Thyroid gland (tissue), 4 donors: ENCODE data around the gene LY6G5B. TPM values are rescaled to one million over a fixed set of nuclear protein-coding genes. Genes with fewer than 3 reads are reported as not detected.
A peak's percentile ranks its signal among the peaks of the same experiment; 100 is the strongest.

Experiments used
- DNase-seq, 2 donors: peaks; one replicate each; pipeline ENCODE4 v3.0.0-alpha.2; 2019
- H3K27ac ChIP-seq, 3 donors: fragments of 200-600 bp; sonication (generic); 1 replicate in 2 of 3; 2 replicates in 1 of 3; pipeline ENCODE4 v1.5.1; 2016 to 2019; ENCODE audit warnings: mild to moderate bottlenecking in 1 of 3, moderate library complexity in 1 of 3
- H3K27me3 ChIP-seq: fragments of 200-600 bp; sonication (generic); one replicate; pipeline ENCODE4 v1.5.1; 2019
- H3K36me3 ChIP-seq, 2 donors: fragments of 200-600 bp; sonication (generic); one replicate each; pipeline ENCODE4 v1.5.1; 2016 to 2019
- H3K4me1 ChIP-seq, 2 donors: fragments of 200-600 bp; sonication (generic); one replicate each; pipeline ENCODE4 v1.5.1; 2017 to 2019
- H3K4me3 ChIP-seq, 3 donors: fragments of 200-600 bp; sonication (generic); replicated peaks in 1 of 3; 1 replicate in 2 of 3; 2 replicates in 1 of 3; pipeline ENCODE4 v1.5.1; 2016; ENCODE audit warnings: mild to moderate bottlenecking in 1 of 3
- H3K9me3 ChIP-seq: fragments of 200-600 bp; sonication (generic); one replicate; pipeline ENCODE4 v1.5.1; 2017
- POLR2A ChIP-seq, 2 donors: fragments of 450-650 bp; IDR thresholded peaks; one replicate each; pipeline ENCODE4 v1.6.1; 2017; ENCODE audit warnings: antibody characterized with exemption in 2 of 2, mild to moderate bottlenecking in 2 of 2, moderate library complexity in 1 of 2
- WGBS, 2 donors: methylation state at CpG; one replicate each; pipeline ENCODE4 v1.1.5; 2017; 5-methylcytosine and 5-hydroxymethylcytosine counted together
- intact Hi-C: fragments of 100-400 bp; cut with DNase I; formaldehyde crosslinking; loops from one replicate; pipeline ENCODE4 v1.15.1; 2023
- total RNA-seq, 4 donors: library from RNA; depleted of rRNA; stranded (reverse); fragments of >200 nt; gene quantifications; one replicate each; pipeline ENCODE4 v1.2.3, GENCODE V29; 2016
- TF ChIP-seq, protein P1 (sequence below), 6 experiments: fragments of 200-600 bp in 3 of 6; fragments of 450-650 bp in 3 of 6; sonication (generic) in 3 of 6; IDR thresholded peaks; one replicate each; pipeline ENCODE4 v1.5.1; 2016 to 2019; ENCODE audit warnings: antibody characterized with exemption in 6 of 6, mild to moderate bottlenecking in 2 of 6, inconsistent platforms in 1 of 6, moderate library complexity in 1 of 6

LY6G5B gene
- total RNA-seq, 4 donors from 2014 or later = 4.4 to 11.8 (median 9.4) TPM

DNA sequence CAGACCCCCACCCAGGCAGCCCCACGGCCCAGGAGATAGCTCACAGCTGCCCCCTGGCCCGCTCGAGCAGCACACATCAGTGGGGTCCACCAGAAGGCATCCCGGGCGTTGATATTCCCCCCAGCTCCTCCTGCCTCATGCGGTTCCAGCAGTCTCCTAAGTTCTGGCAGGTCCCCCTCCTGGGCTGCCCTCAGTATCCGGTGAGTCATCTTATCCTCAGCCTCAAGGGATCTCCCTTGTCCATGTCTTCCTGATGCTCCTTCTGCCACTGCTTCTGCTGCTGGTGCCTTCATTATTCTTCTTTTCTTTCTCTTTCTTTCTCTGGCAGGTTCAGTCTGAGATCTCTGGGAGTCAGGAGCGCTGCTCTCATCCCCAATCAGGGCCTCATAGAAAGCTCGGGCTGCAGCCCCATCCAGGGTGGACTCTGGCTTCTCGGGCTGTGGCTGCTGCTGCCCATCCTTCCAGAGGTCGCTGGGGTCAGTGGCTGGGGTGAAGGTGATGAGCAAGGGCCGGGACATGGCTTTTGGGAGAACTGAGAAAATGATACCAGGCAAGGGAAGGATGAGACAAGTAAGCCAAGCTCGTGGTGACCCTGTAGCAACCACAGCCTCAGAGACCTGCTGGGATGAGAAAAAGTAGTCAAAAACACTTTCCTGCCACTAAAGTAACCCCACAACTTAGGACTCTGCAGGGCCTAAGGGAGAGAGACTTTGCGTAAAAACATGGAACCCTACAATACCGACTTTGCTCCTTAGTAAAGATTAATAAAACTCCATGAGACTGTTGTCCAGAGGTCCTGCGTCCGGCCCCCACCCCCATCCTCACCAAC lies 5.6 kb upstream of the LY6G5B start:
- Histone ChIP-seq H3K27ac (peak overlapping the region; percentile 66 to 92 (median 91)), H3K4me3 (peak overlapping the region; percentile 31 to 86 (median 52)), H3K36me3 (peaks cover 22 to 29% of the 10 kb centered on the region in 2 donors), H3K4me1 (peaks cover 35 to 37% of the 10 kb centered on the region in 2 donors), H3K9me3 (no peaks in the 10 kb centered on the region), H3K27me3 (no peaks in the 10 kb centered on the region)
- intact Hi-C loops = no loop called here
- DNase-seq = peak; percentile 8 to 18
- no peak for TF ChIP-seq POLR2A (IDR thresholded peaks at IDR 0.05)
- WGBS, 2 donors = 22 to 27% methylated on average over 17 of the region's 17 CpGs

DNA sequence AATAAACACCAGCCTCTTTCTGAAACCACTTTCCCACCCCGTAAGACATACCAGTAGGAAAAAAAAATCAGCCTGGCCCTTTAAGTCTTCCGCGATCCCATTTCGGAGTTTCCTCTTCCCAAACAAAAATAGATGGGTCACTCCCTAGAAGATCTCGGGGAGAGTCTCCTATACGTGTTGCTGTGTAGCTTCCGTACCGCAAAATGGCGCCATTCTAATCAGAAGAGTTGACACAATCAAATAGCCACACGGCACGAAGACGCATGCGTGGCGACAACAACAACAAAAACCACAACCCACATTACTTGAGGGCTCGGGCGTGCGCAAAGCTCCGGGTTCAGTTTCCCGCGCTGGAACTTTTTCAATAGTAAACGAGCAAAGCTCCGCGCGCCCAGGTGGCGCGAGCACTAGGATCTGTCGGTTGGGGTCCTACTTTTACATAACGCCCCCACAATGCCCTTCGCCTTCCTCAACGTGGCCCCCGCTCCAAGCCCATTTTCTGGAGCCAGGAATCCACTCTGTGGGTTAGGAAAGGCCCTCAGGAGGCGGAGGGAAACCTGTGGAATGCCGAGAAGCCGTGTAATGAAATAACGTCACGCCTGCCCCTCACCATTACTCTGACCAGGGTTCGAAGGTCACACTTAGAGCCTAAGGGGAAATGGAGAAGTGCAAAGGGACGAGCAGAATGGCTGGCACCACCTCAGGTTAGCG lies 4.8 kb upstream of the LY6G5B start, which contains the start of gene GPANK1:
Gene GPANK1, minus strand, starts transcription at position 208 of the 711 bp plus-strand sequence. CDS start 519 bp downstream, outside the sequence.
- 0 to 1% methylated on average over 35 to 39 of the region's 39 CpGs for WGBS, 2 donors
- Histone ChIP-seq H3K4me1 (peaks cover 30 to 31% of the 10 kb centered on the region in 2 donors), H3K9me3 (no peaks in the 10 kb centered on the region), H3K36me3 (peaks cover 28 to 37% of the 10 kb centered on the region in 2 donors), H3K4me3 (peak within 1 kb of the TSS; percentile 86 to 99 (median 94)), H3K27ac (peak within 1 kb of the TSS; percentile 66 to 92 (median 91)), H3K27me3 (no peaks in the 10 kb centered on the region)
- peak; percentile 93 for DNase-seq
- TF ChIP-seq, protein P1, sequence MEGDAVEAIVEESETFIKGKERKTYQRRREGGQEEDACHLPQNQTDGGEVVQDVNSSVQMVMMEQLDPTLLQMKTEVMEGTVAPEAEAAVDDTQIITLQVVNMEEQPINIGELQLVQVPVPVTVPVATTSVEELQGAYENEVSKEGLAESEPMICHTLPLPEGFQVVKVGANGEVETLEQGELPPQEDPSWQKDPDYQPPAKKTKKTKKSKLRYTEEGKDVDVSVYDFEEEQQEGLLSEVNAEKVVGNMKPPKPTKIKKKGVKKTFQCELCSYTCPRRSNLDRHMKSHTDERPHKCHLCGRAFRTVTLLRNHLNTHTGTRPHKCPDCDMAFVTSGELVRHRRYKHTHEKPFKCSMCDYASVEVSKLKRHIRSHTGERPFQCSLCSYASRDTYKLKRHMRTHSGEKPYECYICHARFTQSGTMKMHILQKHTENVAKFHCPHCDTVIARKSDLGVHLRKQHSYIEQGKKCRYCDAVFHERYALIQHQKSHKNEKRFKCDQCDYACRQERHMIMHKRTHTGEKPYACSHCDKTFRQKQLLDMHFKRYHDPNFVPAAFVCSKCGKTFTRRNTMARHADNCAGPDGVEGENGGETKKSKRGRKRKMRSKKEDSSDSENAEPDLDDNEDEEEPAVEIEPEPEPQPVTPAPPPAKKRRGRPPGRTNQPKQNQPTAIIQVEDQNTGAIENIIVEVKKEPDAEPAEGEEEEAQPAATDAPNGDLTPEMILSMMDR (IDR thresholded peaks at IDR 0.05) = no peak
- peak in 1 of 2 donors; percentile 68 for TF ChIP-seq POLR2A (IDR thresholded peaks at IDR 0.05)
- intact Hi-C loops = no loop called here

DNA sequence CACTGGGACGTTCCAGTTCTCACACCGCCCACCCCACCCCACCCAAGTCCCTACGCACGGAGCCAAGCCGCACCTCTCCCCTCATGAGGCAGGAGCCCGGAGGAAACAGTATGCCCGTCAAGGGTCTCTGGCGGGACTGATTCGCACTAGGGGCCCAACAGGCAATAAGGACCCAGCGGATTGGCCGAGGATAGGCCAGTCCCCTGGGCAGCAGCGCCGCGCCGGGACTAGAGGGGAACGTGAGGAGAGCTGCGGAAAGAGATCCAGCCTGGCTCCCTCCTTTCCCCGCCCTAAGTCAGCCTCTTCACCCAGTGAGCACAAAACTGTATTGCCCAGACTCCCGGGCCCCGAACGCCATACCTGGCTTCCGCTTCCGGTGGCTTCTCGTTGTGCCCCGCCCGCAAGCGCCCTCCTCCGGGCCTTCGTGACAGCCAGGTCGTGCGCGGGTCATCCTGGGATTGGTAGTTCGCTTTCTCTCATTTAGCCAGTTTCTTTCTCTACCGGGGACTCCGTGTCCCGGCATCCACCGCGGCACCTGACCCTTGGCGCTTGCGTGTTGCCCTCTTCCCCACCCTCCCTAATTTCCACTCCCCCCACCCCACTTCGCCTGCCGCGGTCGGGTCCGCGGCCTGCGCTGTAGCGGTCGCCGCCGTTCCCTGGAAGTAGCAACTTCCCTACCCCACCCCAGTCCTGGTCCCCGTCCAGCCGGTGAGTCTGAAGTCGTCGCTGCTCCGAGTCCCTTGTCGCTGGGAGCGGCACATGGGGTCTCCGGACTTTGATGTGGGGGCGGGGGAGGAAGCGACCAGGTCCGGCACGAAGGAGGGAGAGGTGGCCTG lies 4.1 kb upstream of the LY6G5B start, which contains the start of gene CSNK2B:
Gene CSNK2B, plus strand, starts transcription at position 580 of the 836 bp plus-strand sequence. CDS start 752 bp downstream, outside the sequence.
- WGBS, 2 donors = 1% methylated on average over 45 to 50 of the region's 63 CpGs

DNA sequence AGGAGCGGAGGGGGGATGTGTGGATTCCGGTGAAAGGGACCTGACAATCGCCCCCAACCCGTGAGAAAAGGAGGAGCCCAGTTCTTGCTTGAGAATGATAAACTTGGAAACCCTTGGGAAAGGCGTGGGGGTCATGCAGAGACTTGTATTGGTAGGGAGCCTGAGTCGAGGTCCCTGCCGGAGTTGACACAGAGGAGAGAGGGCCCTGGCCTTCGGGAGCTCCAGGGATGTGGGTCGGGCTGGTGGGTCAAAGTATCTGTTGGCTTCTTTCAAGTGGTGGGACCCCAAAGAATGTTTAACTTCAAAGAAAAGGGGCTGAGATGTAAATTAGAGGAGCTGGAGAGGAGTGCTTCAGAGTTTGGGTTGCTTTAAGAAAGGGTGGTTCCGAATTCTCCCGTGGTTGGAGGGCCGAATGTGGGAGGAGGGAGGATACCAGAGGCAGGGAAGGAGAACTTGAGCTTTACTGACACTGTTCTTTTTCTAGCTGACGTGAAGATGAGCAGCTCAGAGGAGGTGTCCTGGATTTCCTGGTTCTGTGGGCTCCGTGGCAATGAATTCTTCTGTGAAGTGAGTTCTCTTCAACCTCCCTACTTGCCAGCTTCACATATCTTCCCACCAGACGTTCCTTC lies 3.3 kb upstream of the LY6G5B start:
- Histone ChIP-seq H3K27ac (peak overlapping the region; percentile 78 to 92 (median 91)), H3K4me3 (peak overlapping the region; percentile 86 to 99 (median 94)), H3K27me3 (no peaks in the 10 kb centered on the region), H3K4me1 (peaks cover 24 to 25% of the 10 kb centered on the region in 2 donors), H3K9me3 (no peaks in the 10 kb centered on the region), H3K36me3 (peaks cover 42 to 50% of the 10 kb centered on the region in 2 donors)
- TF ChIP-seq POLR2A (IDR thresholded peaks at IDR 0.05) = no peak
- TF ChIP-seq, protein P1 (IDR thresholded peaks at IDR 0.05) = no peak
- WGBS, 2 donors = 5% methylated on average over 15 of the region's 15 CpGs
- no peak for DNase-seq
- intact Hi-C loops = no loop called here

More for the DNA sequence above, 4.1 kb upstream of the LY6G5B start, which contains the start of gene CSNK2B:
- no peaks in the 10 kb centered on the region for H3K9me3 ChIP-seq
- peak; percentile 99 for DNase-seq
- TF ChIP-seq POLR2A (IDR thresholded peaks at IDR 0.05) = peak; percentile 53 to 81
- TF ChIP-seq, protein P1 (IDR thresholded peaks at IDR 0.05) = no peak
- H3K4me3 ChIP-seq = peak within 1 kb of the TSS; percentile 86 to 99 (median 94)
- no peaks in the 10 kb centered on the region for H3K27me3 ChIP-seq
- H3K36me3 ChIP-seq = peaks cover 35 to 44% of the 10 kb centered on the region in 2 donors
- H3K27ac ChIP-seq = peak within 1 kb of the TSS; percentile 78 to 92 (median 91)
- H3K4me1 ChIP-seq = peaks cover 29 to 31% of the 10 kb centered on the region in 2 donors
- intact Hi-C loops = no loop called here
